HepG2 (cell line): ENCODE data around the gene CPB1. TPM values are rescaled to one million over a fixed set of nuclear protein-coding genes. Genes with fewer than 3 reads are reported as not detected.

Experiments used
- FOSL2 ChIP-seq: sonication (generic); formaldehyde crosslinking; IDR thresholded peaks from 2 replicates; pipeline ENCODE4 v1.4.0; 2020; ENCODE audit warnings: missing genetic modification reagents
- PRDM4 ChIP-seq: sonication (generic); formaldehyde crosslinking; IDR thresholded peaks from 2 replicates; pipeline ENCODE4 v1.9.0; 2021; ENCODE audit warnings: missing genetic modification reagents, borderline replicate concordance
- SNAI1 ChIP-seq: sonication (generic); formaldehyde crosslinking; IDR thresholded peaks from 2 replicates; pipeline ENCODE4 v1.5.0; 2020; ENCODE audit warnings: mild to moderate bottlenecking, missing genetic modification reagents, borderline replicate concordance
- polyA plus RNA-seq, 8 experiments: library from polyadenylated mRNA; depleted of rRNA in 3 of 8; stranded (reverse) in 7 of 8; unstranded in 1 of 8; fragments of >200 nt; fragmentation: Illumina TruSeq in 4 of 8; extraction: Trizol in 4 of 8; gene quantifications; 2 replicates each; pipeline versions ENCODE4 v1.2.1 to v1.2.3, GENCODE V29; 2011 to 2016; ENCODE audit warnings: low read depth in 4 of 8, missing spikeins in 1 of 8, mixed read lengths in 1 of 8; ENCODE audit not compliant: insufficient read depth in 1 of 8
- total RNA-seq, 5 experiments: library from RNA; depleted of rRNA; stranded (reverse); fragments of >200 nt; fragmentation: Illumina TruSeq; extraction: Trizol; gene quantifications; 2 replicates each; pipeline ENCODE4 v1.2.3, GENCODE V29; 2016; ENCODE audit warnings: low read depth in 1 of 5
- TF ChIP-seq, protein P1 (sequence below): sonication (generic); formaldehyde crosslinking; IDR thresholded peaks from one replicate; pipeline ENCODE4 v1.5.1; 2020; ENCODE audit warnings: mild to moderate bottlenecking, missing genetic modification reagents; ENCODE audit errors: not compliant biosample characterization

The CPB1 gene
- total and polyA plus RNA-seq, 2 of the 13 experiments (the other 11 are each of a cell fraction or from before 2014, with no cell fraction given), result not detected

- TF ChIP-seq, protein P1, sequence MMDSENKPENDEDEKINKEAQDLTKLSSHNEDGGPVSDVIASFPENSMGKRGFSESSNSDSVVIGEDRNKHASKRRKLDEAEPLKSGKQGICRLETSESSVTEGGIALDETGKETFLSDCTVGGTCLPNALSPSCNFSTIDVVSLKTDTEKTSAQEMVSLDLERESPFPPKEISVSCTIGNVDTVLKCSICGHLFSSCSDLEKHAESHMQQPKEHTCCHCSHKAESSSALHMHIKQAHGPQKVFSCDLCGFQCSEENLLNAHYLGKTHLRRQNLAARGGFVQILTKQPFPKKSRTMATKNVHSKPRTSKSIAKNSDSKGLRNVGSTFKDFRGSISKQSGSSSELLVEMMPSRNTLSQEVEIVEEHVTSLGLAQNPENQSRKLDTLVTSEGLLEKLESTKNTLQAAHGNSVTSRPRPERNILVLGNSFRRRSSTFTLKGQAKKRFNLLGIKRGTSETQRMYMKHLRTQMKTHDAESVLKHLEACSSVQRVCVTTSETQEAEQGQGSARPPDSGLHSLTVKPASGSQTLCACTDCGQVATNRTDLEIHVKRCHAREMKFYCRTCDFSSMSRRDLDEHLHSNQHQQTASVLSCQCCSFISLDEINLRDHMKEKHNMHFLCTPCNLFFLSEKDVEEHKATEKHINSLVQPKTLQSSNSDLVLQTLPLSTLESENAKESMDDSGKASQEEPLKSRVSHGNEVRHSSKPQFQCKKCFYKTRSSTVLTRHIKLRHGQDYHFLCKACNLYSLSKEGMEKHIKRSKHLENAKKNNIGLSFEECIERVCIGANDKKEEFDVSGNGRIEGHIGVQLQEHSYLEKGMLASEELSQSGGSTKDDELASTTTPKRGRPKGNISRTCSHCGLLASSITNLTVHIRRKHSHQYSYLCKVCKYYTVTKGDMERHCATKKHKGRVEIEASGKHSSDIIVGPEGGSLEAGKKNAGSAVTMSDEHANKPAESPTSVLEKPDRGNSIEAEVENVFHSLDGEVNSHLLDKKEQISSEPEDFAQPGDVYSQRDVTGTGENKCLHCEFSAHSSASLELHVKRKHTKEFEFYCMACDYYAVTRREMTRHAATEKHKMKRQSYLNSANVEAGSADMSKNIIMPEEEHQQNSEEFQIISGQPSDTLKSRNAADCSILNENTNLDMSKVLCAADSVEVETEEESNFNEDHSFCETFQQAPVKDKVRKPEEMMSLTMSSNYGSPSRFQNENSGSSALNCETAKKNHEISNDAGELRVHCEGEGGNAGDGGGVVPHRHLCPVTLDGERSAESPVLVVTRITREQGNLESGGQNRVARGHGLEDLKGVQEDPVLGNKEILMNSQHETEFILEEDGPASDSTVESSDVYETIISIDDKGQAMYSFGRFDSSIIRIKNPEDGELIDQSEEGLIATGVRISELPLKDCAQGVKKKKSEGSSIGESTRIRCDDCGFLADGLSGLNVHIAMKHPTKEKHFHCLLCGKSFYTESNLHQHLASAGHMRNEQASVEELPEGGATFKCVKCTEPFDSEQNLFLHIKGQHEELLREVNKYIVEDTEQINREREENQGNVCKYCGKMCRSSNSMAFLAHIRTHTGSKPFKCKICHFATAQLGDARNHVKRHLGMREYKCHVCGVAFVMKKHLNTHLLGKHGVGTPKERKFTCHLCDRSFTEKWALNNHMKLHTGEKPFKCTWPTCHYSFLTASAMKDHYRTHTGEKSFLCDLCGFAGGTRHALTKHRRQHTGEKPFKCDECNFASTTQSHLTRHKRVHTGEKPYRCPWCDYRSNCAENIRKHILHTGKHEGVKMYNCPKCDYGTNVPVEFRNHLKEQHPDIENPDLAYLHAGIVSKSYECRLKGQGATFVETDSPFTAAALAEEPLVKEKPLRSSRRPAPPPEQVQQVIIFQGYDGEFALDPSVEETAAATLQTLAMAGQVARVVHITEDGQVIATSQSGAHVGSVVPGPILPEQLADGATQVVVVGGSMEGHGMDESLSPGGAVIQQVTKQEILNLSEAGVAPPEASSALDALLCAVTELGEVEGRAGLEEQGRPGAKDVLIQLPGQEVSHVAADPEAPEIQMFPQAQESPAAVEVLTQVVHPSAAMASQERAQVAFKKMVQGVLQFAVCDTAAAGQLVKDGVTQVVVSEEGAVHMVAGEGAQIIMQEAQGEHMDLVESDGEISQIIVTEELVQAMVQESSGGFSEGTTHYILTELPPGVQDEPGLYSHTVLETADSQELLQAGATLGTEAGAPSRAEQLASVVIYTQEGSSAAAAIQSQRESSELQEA (CRISPR knock-in tag), result no peak
- TF ChIP-seq SNAI1 (CRISPR knock-in tag) (no peak), FOSL2 (CRISPR knock-in tag) (no peak), PRDM4 (no peak)
- TF ChIP-seq, all 625 proteins: peak for 0
These were observed 17.8 kb upstream of the CPB1 start (continued) for GRCh38 chr3:148809835-148810234.
